Measurements from ENCODE around the gene FOXJ2.

DNA sequence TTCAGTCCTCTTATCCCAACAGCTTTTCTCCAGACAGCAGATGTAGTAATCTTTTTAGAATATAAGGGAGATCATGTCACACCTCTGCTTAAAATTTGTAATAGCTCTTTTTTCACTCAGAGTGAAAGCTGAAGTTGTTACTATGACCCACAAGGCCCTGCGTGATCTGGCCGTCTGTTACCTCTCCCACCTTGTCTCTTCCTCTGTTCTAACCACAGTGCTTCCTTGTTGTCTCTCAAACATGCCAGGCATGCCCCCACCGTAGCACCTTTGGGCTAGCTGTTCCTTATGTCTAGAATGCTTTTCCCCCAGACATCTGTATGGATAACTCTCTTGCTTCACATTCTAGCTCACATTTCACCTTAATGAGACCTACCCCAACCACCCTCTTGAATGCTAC lies 56.1 kb downstream of the FOXJ2 start:
- TF ChIP-seq, protein P1, sequence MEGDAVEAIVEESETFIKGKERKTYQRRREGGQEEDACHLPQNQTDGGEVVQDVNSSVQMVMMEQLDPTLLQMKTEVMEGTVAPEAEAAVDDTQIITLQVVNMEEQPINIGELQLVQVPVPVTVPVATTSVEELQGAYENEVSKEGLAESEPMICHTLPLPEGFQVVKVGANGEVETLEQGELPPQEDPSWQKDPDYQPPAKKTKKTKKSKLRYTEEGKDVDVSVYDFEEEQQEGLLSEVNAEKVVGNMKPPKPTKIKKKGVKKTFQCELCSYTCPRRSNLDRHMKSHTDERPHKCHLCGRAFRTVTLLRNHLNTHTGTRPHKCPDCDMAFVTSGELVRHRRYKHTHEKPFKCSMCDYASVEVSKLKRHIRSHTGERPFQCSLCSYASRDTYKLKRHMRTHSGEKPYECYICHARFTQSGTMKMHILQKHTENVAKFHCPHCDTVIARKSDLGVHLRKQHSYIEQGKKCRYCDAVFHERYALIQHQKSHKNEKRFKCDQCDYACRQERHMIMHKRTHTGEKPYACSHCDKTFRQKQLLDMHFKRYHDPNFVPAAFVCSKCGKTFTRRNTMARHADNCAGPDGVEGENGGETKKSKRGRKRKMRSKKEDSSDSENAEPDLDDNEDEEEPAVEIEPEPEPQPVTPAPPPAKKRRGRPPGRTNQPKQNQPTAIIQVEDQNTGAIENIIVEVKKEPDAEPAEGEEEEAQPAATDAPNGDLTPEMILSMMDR (conservative IDR thresholded peaks at IDR 0.05; ENCODE audit: low read depth, low read length), result no peak
- TF ChIP-seq EZH2phosphoT487 (IDR thresholded peaks at IDR 0.05; ENCODE audit: borderline replicate concordance, low read length), result no peak
